C1 segment of cervical spinal cord (tissue), 14 donors: ENCODE data around the gene MXD4.

Experiments used
- DNase-seq, 14 donors: peaks; one replicate each; lab custom pipeline; 2025; lab: John Stamatoyannopoulos, UW

The MXD4 gene

DNA sequence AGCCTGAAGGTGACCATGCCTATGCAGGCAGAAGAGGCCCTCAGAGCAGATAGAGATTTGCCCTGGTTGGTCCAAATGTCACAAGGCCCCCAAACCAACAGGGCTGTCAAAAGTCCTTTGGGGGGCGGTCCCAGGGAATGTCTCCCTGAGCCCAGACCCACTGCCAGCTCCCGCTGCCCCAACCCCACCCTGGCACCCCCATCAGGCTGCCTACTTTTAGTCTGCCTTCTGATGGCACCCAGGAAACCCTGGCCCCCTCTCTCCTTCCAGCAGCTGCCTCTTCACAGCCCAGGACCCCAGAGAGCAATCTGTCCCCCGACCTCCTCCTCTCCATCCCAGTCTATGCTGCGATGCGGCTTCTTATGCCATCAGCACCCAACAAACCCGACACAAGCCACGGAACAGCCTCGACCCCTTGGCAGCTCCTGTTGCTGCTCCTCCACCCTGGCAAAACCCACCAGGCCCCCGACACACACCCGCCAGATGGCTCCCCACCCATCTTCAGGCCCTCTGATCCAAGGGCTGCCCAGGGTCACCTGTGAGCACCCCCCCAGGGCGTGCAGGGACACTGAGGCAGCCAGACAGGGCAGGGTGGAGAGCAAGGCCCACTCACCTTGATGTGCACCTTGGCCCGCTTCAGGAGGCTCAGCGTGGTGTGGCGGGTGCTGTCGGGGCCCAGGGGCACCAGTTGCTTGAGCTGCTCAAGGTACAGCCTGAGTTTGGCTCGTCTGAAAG lies 9.9 kb downstream of the MXD4 start:
- DNase-seq: no peak

DNA sequence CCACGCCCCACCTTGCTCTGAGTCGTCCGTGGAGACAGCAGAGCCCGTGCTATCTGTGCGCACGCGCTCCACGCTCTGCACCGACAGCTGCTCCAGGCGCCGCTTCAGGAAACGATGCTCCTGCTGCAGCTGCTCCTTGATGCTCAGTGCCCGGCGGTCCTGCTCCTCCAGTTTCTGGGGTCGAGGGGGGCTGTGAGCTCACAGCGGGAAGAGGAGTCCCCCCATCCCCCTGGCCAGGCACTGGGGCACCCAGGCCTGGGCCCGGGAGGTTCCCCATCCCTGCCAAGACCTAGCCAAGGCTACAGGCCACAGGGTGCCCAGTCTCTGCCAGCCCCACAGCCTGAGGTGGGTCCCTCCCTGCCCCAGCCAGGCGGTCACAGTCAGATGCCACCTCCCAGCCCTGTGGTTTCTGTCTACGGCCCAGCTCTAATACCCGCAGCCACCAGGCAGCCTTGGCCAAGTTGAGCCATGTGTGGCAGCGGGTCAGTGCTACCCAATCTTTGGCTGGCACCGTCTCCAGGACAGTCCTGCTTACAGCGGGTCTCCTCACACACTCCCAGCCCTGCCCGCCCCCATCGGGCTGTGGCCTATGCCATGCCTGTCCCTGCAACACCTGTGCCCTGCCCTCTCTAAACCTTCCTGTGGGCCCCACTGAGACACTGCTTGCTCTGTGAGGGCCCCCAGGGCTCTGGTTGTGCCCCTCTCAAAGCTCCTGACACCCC lies 10.7 kb downstream of the MXD4 start:
- DNase-seq: no peak

DNA sequence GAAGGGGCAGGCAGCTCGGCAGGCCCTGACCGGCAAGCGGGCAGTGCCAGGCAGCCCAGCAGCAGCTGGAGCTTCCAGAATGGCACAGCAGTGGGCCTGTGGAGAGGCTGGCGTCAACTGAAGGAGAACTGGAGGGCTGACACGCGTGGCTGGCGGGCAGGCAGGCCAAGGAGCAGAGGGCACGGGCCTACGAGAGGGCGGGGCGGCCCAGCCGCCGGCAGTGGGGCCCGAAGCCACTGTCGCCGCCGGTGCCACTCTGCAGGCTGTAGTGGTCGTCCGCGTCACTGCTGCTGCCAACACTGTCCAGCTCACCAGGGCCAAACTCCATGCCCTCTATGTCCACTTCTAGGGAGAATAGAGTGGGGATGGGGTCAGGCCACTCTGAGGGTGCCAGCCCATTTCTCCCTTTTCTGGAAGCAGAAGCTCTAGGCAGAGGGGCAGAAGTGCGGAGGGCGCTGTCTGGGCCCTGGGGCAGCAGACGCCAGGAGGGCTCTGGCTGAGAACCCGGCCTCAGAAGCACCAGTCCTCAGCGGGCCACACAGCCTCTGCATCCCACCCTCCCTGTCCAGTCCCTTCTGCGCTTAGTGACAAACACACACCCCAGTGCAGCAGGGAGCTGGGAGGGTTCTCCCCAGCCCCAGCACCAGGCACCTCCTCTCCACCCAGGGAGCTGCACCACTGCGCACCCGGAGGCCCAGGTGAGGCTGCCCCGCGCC lies 11.4 kb downstream of the MXD4 start:
- DNase-seq: no peak

DNA sequence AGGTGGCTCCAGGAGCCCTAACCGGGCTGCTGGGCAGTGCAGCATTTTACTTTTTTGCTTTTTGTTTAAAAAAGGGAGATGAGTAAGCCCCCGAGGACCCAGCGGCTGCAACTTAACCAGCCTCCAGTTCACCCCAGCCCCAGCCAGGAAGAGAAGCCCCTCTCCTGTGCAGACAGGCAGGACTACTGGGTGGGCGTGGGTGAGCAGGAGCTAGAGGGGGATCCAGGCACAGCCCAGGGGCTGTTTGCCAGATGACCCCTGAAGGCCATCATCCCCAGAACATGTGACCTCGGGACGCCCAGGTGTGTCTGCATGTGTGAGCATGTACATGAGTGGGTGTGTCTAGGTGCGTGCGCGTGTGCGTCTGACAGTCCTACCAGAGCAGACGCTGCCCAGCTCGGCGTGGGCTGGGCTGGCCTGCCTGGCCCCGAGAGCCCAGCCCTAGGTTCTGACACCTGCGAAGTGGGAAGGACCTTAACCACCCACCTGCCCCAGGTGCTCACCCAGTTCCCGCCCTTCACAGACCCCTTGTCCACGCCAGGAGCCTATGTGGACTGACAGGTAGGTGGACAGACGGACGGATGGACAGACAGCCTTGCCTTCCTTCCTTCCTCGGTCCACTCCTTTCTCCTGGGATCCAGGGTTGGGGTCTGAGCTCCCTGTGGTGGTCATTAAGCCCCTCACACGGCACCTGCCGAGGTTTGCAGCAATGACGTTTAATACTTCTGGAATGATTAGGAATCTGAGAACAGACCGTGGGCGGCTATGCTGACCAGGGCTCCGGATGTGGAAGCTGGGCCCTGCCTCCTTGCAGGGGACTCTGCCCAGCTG lies 12.2 kb downstream of the MXD4 start:
- no peak for DNase-seq

DNA sequence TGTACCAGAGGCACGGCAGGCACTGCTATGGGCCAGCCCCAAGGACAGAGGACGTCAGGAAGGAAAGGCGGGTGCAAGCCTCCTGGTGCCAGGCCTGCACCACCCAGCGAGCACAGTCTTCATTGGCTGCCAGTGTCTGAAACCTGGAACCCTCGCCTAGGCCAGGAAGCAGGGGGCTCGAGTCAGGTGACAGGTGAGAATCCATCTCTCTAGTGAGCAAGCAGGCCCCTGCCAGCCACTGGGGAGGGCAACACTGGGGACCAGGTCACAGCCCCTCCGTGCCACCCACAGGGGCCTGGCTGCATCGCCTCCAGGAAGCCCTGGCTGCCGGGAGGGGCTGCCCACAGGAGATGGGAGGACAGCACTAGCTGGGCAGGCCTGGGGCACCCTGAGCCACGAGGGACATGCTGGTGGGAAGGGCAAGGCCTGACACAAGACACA lies 13.1 kb downstream of the MXD4 start:
- no peak for DNase-seq

DNA sequence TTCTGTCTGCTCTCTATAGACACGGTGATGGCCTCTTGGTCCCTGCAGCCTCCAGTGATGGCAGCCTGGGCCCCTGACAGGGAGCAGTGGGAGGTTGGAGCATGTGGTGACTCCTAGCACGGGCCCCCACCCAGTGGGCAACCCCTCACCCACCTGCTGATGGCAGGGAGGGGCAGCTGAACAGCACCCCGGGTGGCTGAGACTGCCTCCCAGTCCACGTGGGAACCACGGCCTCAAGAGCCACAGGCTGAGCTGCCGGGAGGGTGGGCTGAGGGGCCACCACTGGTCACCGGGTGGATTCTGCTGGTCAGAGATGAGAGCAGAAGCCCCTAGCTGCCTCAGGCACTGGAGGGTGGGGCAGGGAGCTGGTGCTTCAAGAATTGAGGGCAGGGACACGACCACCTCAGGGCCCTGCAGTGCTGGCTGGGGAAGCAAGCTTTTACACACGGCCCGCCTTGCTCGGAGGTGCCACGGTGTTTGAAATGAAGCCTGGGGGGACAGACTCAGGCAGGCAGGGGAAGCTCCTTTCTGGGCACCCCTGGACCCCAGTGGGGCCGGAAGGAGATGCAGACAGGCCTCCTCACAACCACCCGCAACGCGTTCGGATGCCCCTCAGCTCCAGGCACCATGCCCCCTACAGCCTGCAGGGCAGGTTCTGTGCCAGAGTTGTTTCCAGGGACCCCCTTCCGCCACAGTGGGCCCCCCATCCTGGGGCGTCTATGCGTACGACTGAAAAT lies 13.7 kb downstream of the MXD4 start:
- DNase-seq: no peak

DNA sequence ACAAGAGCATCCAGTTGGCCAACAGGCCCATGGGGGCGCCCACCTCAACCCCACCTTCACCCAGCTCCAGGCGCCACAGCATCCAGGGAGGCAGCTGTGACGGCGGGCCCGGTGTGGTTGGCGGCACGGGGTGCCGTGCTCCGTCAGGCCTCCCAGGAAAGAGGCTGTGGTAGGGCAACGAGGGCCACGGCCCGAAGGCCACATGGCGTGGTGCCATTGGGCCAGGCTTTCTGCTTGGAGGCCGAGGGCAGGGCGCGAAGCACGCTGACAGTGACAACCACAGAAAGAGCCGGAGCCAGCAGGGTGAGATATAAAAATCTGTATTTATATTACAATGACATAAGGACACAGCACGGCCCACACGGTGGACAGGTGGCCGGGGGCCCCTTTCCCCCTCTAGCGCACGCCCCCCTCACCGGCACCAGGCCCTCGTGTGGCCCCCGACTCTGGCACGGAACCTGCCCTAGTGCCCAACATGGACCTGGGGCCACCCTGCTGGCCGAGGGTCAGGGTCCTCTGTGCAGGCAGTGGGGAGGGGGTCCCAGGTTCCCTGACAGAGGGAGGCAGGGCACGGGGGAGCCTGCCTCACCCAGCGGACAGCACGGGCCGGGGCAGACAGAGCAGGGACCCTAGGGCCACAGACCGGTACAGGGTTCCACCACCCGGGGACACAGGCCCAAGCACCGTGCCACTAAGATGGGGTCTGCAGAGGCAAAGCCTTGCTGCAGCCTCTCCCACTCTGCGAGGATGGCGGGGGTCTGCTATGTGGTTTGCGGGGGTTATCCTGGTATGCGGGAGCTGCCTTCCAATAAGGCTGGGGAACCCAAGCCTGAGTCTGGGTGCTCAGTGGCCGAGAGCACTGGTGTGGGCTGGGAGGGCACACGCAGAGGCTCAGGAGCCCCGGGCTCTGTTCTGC lies 14.5 kb downstream of the MXD4 start:
- DNase-seq: no peak

DNA sequence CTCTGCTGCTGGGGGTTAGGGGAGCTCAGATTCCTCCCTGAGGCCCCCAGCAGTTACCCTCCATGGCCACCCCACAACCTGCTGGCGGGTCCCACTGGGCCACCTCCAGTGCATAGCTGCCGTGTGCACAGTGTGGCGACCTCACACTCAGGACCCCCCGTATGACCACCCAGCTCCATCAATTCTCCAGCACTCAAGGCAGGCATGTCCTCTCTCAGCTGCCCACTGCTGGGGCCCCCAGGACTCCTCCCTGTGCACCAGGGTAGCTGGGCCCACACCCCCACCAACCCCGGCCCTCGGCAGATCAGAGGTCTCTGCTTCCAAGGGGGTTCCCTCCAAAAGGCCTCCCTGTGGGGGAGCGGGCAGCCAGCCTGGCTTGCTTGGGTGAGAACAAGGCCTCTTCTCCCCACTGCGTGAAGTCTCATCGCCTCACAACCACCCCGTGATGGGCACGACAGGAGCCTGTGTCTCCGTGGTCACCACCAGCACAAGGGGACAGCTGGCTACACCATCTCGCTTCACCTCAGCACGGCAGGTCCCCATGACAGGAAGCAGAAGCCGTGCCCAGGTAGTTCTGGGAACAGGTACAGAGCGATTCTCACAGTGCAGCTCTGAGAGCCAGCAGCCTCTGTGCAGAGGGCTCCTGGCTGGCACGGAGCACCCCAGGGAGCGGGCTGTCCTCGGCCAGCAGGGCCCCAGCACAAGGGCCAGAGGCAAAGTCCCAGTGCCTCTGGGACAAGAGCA lies 15.4 kb downstream of the MXD4 start:
- DNase-seq: no peak

DNA sequence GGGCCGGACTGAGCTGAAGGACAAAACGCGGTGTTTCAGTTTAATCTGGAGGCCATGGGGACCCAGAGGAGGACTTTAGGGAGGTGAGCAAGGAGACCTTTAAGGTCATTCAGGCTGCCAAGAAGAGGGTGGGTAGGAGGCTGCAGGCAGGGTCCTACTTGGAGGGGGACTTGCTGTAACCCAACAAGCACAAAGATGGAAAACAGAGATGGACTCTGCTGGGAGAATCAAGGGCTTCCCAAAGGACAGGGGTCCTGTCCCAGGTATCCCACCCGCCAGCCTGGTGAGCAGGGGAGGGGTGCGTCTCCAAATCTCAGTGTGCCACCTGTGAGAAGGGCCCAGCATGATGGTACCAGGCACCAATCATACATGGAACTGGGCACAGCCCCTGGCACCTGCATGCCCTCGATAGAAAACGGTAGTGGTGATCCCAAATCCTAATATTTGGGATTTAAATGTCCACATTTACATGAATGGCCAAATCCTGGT lies 16.1 kb downstream of the MXD4 start:
- DNase-seq: no peak

DNA sequence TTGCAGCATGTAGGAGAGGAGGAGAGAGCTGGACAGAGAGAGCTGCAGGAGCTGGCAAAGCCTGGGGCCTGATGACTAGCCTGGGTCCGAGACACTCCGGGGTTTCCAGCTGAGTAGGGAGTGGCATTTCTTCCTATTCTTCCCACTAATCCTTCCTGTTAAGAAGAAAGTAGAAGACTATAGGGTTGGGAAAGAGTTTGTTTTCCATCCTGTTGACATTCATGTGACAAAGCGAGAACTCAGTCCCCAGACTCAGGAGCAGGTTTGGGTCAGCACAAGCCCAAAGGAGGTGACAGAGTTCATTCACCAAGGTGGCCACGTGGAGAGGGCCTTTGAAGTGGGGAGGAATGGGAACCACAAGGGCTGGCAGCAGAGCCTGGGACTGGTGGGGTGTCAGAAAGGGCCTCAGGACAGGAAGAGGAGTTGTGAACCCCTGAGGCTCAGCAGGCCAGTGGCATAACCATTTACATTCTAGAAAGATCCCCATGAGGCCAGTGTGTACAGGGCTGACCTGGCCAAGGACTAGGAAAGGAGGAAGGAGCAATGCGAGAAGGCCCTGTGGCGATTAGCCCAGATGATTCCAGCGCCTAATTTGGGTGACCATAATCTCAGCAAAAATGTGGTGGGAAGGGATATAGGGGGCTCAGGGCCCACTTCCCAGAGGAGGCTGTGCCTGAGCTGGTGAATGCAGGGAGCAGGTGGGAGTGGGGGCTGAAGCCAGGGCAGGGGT lies 16.7 kb downstream of the MXD4 start:
- DNase-seq: no peak

DNA sequence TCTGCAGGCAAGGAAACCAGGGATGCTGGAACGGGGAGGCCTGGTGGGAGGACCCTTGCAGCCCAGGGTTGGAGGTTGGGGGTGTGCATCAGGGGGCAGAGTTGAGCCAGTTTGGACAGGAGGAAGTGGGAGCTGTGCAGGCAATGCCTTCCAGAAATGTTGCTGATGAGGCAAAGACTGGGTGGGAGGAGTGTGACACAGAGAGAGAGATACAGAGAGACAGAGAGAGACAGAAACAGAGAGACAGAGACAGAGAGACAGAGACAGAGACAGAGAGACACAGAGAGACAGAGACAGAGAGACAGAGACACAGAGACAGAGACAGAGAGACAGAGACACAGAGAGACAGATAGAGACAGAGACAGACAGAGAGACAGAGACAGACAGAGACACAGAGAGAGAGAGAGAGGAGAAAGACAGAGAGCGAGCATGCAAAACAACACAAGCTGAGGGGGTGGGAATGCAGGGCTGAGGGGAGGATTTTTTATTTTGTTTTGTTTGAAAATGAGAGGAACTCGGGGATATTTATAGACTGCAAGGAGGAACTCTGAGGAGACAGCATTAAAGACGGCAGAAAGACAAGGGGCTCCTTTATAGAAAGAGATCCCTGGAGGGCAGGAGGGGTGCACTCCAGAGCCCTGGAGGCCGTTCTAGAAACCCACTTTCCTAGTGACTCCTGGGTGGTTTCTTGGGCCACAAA lies 18.1 kb downstream of the MXD4 start:
- peak in 3 of 14 donors; percentile 46 to 51 (median 46) for DNase-seq

DNA sequence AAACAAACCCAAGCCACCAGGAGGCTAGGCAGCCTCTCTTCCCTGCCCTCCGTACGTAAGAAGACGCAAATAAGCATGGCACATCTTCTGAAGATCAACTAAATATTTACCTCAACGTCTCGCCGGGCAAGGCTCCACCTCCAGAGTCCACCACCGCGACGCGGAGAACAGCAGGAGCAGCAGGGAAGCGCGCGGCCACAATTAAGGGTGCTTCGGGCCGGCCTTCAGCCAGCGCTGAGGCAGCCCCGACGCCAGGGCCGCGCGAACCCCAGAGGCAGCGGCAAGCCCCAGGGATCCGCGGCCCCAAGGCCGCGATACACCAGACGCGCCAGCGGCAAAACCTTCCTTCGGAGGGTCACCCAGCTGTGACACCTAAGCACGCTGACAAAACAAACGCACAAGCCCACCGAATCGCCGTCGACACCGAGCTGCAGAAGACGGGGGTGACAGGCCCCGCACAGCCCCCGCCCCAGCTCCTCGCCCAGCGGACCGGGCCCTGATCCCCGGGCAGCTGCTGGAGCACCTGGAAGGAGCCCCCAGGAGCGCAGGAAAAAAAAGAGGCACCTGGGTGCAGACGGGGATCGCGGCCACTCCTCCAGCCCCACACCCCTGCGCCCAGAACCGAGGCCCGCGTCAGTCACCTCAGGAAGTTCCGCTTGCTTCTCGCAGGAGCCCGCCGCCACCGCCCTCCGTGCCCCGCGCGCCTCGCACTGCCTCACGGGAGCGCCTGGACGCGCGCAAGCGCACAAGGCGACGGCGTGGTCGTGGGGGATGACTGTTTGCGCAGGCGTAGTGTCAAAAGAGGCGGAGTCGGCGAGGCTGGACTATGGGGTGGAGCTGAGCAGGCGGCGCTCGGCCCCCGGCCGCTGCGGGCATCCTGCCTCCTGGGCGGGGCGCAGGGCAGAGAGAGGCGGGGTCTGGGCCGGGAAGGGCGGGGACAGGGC lies 20.2 kb downstream of the MXD4 start, which contains the start of the genes HAUS3 and POLN:
HAUS3 (minus strand) TSS at position 712 of the 944 bp plus-strand sequence. CDS start 1,175 bp downstream, outside the sequence.
POLN (minus strand) TSS at position 712 of the 944 bp plus-strand sequence. CDS start 12,890 bp downstream, outside the sequence.
- DNase-seq: peak; percentile 67 to 99 (median 96)

DNA sequence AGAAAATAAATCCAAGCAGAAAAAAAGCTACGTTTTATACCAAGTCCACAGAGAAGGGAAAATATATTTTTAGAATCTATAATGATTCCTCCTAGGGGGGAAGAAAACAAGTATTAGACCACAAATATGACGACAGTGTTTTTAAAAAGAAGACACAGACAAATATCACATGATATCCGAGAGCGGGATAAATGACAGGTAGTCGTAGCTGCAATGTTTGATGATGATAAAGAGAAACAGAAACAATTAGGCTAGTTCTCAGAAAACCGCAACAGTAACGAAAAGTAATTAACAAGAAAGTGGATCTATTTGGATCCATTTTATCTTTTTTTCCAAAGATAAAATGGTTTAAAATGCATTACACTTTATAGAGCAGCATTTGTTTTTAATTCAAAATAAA lies 20.9 kb downstream of the MXD4 start:
- DNase-seq: no peak

DNA sequence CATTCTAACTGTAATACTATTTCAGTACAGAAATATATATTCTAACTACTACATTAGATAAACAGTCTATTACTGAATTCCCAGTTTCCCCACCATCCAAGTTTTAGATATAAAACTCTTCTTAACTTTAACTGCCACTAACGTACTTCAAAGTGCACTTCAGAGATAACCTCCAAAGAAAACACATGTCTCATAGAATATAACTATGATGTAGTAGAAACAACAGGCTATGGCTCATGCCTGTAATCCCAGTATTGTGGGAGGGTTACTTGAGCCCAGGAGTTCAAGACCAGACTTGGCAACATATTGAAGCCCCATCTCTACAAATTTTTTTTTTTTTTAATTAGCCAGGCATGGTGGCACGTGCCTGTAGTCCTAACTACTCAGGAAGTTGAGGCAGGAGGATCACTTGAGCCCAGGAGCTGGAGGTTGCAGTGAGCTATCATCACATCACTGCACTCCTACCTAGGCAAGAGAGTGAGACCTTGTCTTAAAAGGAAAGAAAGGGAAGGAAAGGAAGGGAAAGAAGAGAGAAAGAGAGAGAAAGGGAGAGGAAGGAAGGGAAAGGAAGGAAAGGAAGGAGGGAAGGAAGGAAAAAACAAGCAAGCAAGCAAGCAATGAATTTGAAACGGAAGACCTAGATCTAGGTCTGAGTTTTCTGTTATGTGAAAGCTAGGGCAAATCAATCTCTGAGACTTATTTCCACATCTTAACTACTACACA lies 24.8 kb downstream of the MXD4 start:
- DNase-seq: no peak

DNA sequence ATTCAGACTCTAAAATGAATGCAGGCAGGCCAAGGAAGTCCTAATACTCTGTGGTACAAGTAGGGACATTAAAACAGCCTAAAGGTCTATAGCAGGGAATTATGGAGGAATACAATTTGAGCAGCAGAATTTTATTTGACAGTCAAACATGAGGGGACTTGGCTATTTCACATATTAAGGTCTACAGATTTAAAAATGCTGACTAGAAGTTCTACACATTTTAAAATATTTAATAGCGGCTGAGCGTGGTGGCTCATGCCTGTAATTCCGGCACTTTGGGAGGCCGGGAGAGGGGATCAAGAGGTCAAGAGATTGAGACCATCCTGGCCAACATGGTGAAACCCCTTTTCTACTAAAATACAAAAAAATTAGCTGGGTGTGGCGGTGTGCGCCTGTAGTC lies 30.8 kb downstream of the MXD4 start:
- no peak for DNase-seq

DNA sequence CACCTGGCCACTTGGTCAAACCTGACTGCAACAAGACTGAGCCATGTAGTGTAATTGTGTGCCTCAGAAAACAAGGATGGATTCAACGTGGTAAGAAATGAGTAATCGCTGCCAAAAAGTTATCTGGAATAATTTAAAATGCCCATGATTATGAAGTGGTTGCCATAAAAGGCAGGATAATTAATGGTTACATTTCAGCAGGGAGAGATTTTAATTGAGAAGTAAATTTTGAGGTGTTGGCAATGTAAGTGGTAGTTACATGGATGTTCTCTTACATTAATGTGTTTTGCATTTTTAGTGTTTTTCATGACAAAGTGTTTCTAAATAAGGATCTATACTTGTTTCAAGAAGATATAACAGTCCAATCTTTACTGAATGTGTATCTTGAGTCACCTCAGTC lies 35.6 kb downstream of the MXD4 start:
- no peak for DNase-seq
